Measurements from ENCODE around the gene LAMTOR2.

DNA sequence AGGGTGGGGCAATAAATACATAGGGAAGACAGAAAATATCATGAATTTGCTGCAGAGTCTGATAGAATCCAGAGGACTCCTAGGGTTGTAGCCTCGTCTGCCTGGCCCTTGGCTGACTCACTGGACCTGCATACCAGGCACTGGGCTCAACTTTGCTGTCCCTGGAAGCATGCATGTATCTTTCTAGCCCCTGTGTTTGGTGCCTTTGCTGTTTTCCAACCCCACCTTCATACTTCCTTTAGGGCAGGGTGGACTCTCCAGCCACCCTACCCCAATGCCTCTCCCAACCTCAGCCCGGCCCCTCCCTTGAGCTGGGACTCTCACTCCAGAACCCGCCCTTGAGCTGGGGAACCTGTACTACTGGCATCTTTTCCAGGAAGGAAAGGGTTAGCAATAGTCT is 7.6 kb downstream of the LAMTOR2 start:
- TF ChIP-seq CTCF (IDR thresholded peaks at IDR 0.05) (no peak), POLR2A (IDR thresholded peaks at IDR 0.05) (no peak)

All from tibial nerve (tissue), 3 donors.